HepG2 (cell line): ENCODE measurements around the gene ADCY9. TPM values are rescaled to one million over a fixed set of nuclear protein-coding genes. Genes with fewer than 3 reads are reported as not detected.

ENCODE experiments used
- ATAC-seq: fragments of 200-7000 bp; cut with Tn5 transposase; 3 replicates; pipeline ENCODE4 v1.9.1; 2020; ENCODE audit warnings: mild to moderate bottlenecking, moderate library complexity
- BruUV-seq: library from RNA; stranded (reverse); fragments of 400-500 nt; replicated peaks from 2 replicates; lab custom pipeline; 2021; lab: Mats Ljungman, UMichigan
- CTCF ChIA-PET: fragments of 300-600 bp; formaldehyde crosslinking; extraction: SDS; loops from one replicate; lab custom pipeline; 2021; ENCODE audit warnings: low total read pairs, inconsistent platforms, low intra/inter-chr PET ratio; lab: Yijun Ruan, JAX
- POLR2A ChIA-PET: fragments of 350-600 bp; sonication (Branson Sonifier 250); formaldehyde crosslinking; loops from one replicate; lab custom pipeline; 2020; ENCODE audit warnings: antibody characterized with exemption, inconsistent platforms; lab: Yijun Ruan, JAX
- DNase-seq: peaks from one replicate; pipeline ENCODE4 v3.0.0-alpha.2; 2015; ENCODE audit warnings: low spot score
- FAIRE-seq: peaks from 3 replicates; lab custom pipeline; 2011; peaks lifted over from hg19 to GRCh38; lab: Jason Lieb, UNC
- H2AFZ ChIP-seq: one replicate; pipeline ENCODE4 v1.6.1; 2011; ENCODE audit warnings: low read length, inconsistent platforms
- H3K27ac ChIP-seq: fragments of 300-600 bp; 3 replicates; pipeline ENCODE4 v1.8.0; 2011; ENCODE audit warnings: mixed run types, mild to moderate bottlenecking, mixed read lengths, low read length, inconsistent platforms; ENCODE audit not compliant: insufficient read depth; ENCODE audit errors: extremely low read length
- H3K27me3 ChIP-seq, 2 experiments: fragments of 200-600 bp in 1 of 2; 2 replicates in 1 of 2; 3 replicates in 1 of 2; pipeline versions ENCODE4 v1.6.0 to v1.8.0; 2011; ENCODE audit warnings: low read length in 2 of 2, mild to moderate bottlenecking in 2 of 2, moderate library complexity in 2 of 2, inconsistent platforms in 1 of 2; ENCODE audit not compliant: insufficient read depth in 2 of 2, control insufficient read depth in 1 of 2
- H3K36me3 ChIP-seq, 2 experiments: fragments of 200-600 bp in 1 of 2; replicated peaks in 1 of 2; 2 replicates in 1 of 2; 3 replicates in 1 of 2; pipeline versions ENCODE4 v1.5.1 to v1.8.0; 2011; ENCODE audit warnings: low read length in 2 of 2, inconsistent platforms in 1 of 2; ENCODE audit not compliant: insufficient read depth in 2 of 2, control insufficient read depth in 1 of 2
- H3K4me1 ChIP-seq: 2 replicates; pipeline ENCODE4 v1.5.1; 2012; ENCODE audit warnings: low read length, inconsistent platforms; ENCODE audit not compliant: insufficient read depth
- H3K4me2 ChIP-seq: 2 replicates; pipeline ENCODE4 v1.6.0; 2011; ENCODE audit warnings: low read depth, low read length, inconsistent platforms
- H3K4me3 ChIP-seq, 3 experiments: fragments of 200-600 bp in 1 of 3; sonication (generic), shearing (Covaris generic) in 1 of 3; replicated peaks in 1 of 3; 2 replicates each; pipeline ENCODE4 v1.5.1; 2011 to 2016; ENCODE audit warnings: low read length in 3 of 3, inconsistent platforms in 2 of 3, low read depth in 2 of 3, mild to moderate bottlenecking in 2 of 3, control low read depth in 1 of 3, mixed read lengths in 1 of 3; ENCODE audit not compliant: insufficient read depth in 1 of 3
- H3K79me2 ChIP-seq: one replicate; pipeline ENCODE4 v1.6.1; 2011; ENCODE audit warnings: low read length, inconsistent platforms; ENCODE audit not compliant: insufficient read depth
- H3K9ac ChIP-seq: 2 replicates; pipeline ENCODE4 v1.6.0; 2011; ENCODE audit warnings: mild to moderate bottlenecking, low read depth, low read length, inconsistent platforms; ENCODE audit not compliant: insufficient read depth
- H3K9me3 ChIP-seq: 2 replicates; pipeline ENCODE4 v1.5.1; 2012; ENCODE audit warnings: mild to moderate bottlenecking, low read length
- H4K20me1 ChIP-seq: 2 replicates; pipeline ENCODE4 v1.6.0; 2011; ENCODE audit warnings: inconsistent platforms, mild to moderate bottlenecking, low read length, moderate library complexity; ENCODE audit not compliant: insufficient read depth
- HIVEP1 ChIP-seq: sonication (generic); formaldehyde crosslinking; IDR thresholded peaks from 2 replicates; pipeline ENCODE4 v1.4.0; 2020; ENCODE audit warnings: mild to moderate bottlenecking, missing genetic modification reagents
- PITX1 ChIP-seq: sonication (generic); formaldehyde crosslinking; IDR thresholded peaks from 2 replicates; pipeline ENCODE4 v1.5.1; 2020; ENCODE audit warnings: mild to moderate bottlenecking, missing genetic modification reagents
- SIX4 ChIP-seq: sonication (generic); formaldehyde crosslinking; IDR thresholded peaks from 2 replicates; pipeline ENCODE4 v1.4.0; 2020; ENCODE audit warnings: missing genetic modification reagents
- TEAD3 ChIP-seq: optimal IDR thresholded peaks from 2 replicates; pipeline ENCODE3; 2016; ENCODE audit warnings: borderline replicate concordance
- ZNF770 ChIP-seq: sonication (generic); formaldehyde crosslinking; IDR thresholded peaks from 2 replicates; pipeline ENCODE4 v1.5.0; 2020; ENCODE audit warnings: mild to moderate bottlenecking, missing genetic modification reagents
- WGBS: methylation state at CpG from one replicate; pipeline ENCODE4 v1.1.6; 2017; ENCODE audit warnings: low lambda C conversion rate; 5-methylcytosine and 5-hydroxymethylcytosine counted together
- in situ Hi-C: cut with HindIII; loops from 2 replicates; pipeline ENCODE4 v1.10.0; 2017; ENCODE audit warnings: low pct_unique_long_range_greater_than_20kb; ENCODE audit not compliant: extremely low pct_ligation_motif_present
- intact Hi-C: fragments of 100-400 bp; cut with micrococcal nuclease; formaldehyde crosslinking; loops from one replicate; pipeline ENCODE4 v1.10.0; 2022; ENCODE audit not compliant: unreplicated experiment
- polyA plus RNA-seq, 8 experiments: library from polyadenylated mRNA; depleted of rRNA in 3 of 8; stranded (reverse) in 7 of 8; unstranded in 1 of 8; fragments of >200 nt; fragmentation: Illumina TruSeq in 4 of 8; extraction: Trizol in 4 of 8; gene quantifications; 2 replicates each; pipeline versions ENCODE4 v1.2.1 to v1.2.3, GENCODE V29; 2011 to 2016; ENCODE audit warnings: low read depth in 4 of 8, missing spikeins in 1 of 8, mixed read lengths in 1 of 8; ENCODE audit not compliant: insufficient read depth in 1 of 8
- total RNA-seq, 5 experiments: library from RNA; depleted of rRNA; stranded (reverse); fragments of >200 nt; fragmentation: Illumina TruSeq; extraction: Trizol; gene quantifications; 2 replicates each; pipeline ENCODE4 v1.2.3, GENCODE V29; 2016; ENCODE audit warnings: low read depth in 1 of 5
- TF ChIP-seq, protein P1 (sequence below): sonication (generic); formaldehyde crosslinking; IDR thresholded peaks from 2 replicates; pipeline ENCODE4 v1.4.0; 2020; ENCODE audit warnings: missing genetic modification reagents, borderline replicate concordance
- TF ChIP-seq, protein P2 (sequence below): sonication (generic); formaldehyde crosslinking; conservative IDR thresholded peaks from 2 replicates; pipeline ENCODE4 v1.8.0; 2022; ENCODE audit warnings: missing genetic modification reagents

ADCY9 gene
- total and polyA plus RNA-seq, 2 of the 13 experiments (the other 11 are each of a cell fraction or from before 2014, with no cell fraction given), result 11.2 to 13.9 TPM

- FAIRE-seq (no peak), ATAC-seq (no peak), DNase-seq (no peak)
- Histone ChIP-seq H3K4me1 (peaks cover 53% of the 10 kb centered on the region), H3K27ac (no peak overlapping the region), H3K9ac (no peak overlapping the region)
- no TSS peak for BruUV-seq
- 100% methylated on average over 5 of the region's 5 CpGs for WGBS
- in situ Hi-C loops, result no loop called here
- TF ChIP-seq SIX4 (CRISPR knock-in tag), result no peak
- TF ChIP-seq, protein P1, sequence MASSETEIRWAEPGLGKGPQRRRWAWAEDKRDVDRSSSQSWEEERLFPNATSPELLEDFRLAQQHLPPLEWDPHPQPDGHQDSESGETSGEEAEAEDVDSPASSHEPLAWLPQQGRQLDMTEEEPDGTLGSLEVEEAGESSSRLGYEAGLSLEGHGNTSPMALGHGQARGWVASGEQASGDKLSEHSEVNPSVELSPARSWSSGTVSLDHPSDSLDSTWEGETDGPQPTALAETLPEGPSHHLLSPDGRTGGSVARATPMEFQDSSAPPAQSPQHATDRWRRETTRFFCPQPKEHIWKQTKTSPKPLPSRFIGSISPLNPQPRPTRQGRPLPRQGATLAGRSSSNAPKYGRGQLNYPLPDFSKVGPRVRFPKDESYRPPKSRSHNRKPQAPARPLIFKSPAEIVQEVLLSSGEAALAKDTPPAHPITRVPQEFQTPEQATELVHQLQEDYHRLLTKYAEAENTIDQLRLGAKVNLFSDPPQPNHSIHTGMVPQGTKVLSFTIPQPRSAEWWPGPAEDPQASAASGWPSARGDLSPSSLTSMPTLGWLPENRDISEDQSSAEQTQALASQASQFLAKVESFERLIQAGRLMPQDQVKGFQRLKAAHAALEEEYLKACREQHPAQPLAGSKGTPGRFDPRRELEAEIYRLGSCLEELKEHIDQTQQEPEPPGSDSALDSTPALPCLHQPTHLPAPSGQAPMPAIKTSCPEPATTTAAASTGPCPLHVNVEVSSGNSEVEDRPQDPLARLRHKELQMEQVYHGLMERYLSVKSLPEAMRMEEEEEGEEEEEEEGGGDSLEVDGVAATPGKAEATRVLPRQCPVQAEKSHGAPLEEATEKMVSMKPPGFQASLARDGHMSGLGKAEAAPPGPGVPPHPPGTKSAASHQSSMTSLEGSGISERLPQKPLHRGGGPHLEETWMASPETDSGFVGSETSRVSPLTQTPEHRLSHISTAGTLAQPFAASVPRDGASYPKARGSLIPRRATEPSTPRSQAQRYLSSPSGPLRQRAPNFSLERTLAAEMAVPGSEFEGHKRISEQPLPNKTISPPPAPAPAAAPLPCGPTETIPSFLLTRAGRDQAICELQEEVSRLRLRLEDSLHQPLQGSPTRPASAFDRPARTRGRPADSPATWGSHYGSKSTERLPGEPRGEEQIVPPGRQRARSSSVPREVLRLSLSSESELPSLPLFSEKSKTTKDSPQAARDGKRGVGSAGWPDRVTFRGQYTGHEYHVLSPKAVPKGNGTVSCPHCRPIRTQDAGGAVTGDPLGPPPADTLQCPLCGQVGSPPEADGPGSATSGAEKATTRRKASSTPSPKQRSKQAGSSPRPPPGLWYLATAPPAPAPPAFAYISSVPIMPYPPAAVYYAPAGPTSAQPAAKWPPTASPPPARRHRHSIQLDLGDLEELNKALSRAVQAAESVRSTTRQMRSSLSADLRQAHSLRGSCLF (CRISPR knock-in tag), result no peak
- no peak for TF ChIP-seq HIVEP1 (CRISPR knock-in tag)
- no peak for TF ChIP-seq ZNF770 (CRISPR knock-in tag)
- no peak for TF ChIP-seq TEAD3 (CRISPR knock-in tag)
- TF ChIP-seq PITX1 (CRISPR knock-in tag), result no peak
- TF ChIP-seq, protein P2, sequence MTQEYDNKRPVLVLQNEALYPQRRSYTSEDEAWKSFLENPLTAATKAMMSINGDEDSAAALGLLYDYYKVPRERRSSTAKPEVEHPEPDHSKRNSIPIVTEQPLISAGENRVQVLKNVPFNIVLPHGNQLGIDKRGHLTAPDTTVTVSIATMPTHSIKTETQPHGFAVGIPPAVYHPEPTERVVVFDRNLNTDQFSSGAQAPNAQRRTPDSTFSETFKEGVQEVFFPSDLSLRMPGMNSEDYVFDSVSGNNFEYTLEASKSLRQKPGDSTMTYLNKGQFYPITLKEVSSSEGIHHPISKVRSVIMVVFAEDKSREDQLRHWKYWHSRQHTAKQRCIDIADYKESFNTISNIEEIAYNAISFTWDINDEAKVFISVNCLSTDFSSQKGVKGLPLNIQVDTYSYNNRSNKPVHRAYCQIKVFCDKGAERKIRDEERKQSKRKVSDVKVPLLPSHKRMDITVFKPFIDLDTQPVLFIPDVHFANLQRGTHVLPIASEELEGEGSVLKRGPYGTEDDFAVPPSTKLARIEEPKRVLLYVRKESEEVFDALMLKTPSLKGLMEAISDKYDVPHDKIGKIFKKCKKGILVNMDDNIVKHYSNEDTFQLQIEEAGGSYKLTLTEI (CRISPR knock-in tag), result no peak
- TF ChIP-seq, all 625 proteins: peak for 0
- POLR2A ChIA-PET, result no interaction called here
- H3K27me3 ChIP-seq, result no peaks in the 10 kb centered on the region
- no peak overlapping the region for H3K4me3 ChIP-seq
- CTCF ChIA-PET, result no interaction called here
- peaks cover 81% of the 10 kb centered on the region for H3K79me2 ChIP-seq
- H3K36me3 ChIP-seq, result peaks cover 8 to 23% of the 10 kb centered on the region in 2 experiments; a peak in 4 of 5 replicates
- H3K4me2 ChIP-seq, result no peak overlapping the region
- H3K9me3 ChIP-seq, result no peaks in the 10 kb centered on the region
- intact Hi-C loops, result loop anchor here (1.0 kb wide), 1 partner anchor 24 kb away; no protein-coding TSS in a partner anchor
- H2AFZ ChIP-seq, result no peak overlapping the region
- H4K20me1 ChIP-seq, result no peaks in the 10 kb centered on the region
Observed at GRCh38 chr16:4105848-4106247, 10.4 kb downstream of the ADCY9 start.
